HG03039 (cell line): Measurements from ENCODE around the gene DNAJA4.
A peak's percentile ranks its signal among the peaks of the same experiment; 100 is the strongest.

ENCODE experiments used
- ATAC-seq: cut with Tn5 transposase; IDR thresholded peaks from one replicate; pipeline ENCODE4 v1.9.1; 2021; ENCODE audit warnings: mild to moderate bottlenecking, moderate library complexity; ENCODE audit not compliant: unreplicated experiment

DNAJA4 gene

GRCh38 chr15:78313383-78313782 lies 49.0 kb downstream of the DNAJA4 start:
- no peak for ATAC-seq

DNA sequence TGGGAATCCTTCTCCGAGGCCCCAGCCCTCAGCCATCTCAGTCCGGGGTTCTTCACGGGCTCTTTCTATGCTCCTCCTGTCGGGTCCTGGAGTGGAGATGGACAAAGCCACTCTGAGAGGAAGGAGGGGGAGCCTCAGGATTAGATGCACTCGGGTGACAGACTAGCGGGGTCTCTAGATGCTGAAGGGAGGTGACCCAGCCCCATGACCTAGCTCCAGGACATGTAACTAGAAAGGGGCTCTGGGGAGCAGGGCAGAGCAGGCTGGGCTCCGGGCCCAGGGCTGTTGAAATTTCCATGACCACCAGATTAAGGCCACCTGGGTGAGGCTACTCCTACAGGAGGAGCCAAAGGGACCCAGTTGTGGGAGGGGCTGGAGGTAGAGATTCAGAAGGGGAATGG lies 49.8 kb downstream of the DNAJA4 start:
- ATAC-seq = no peak

DNA sequence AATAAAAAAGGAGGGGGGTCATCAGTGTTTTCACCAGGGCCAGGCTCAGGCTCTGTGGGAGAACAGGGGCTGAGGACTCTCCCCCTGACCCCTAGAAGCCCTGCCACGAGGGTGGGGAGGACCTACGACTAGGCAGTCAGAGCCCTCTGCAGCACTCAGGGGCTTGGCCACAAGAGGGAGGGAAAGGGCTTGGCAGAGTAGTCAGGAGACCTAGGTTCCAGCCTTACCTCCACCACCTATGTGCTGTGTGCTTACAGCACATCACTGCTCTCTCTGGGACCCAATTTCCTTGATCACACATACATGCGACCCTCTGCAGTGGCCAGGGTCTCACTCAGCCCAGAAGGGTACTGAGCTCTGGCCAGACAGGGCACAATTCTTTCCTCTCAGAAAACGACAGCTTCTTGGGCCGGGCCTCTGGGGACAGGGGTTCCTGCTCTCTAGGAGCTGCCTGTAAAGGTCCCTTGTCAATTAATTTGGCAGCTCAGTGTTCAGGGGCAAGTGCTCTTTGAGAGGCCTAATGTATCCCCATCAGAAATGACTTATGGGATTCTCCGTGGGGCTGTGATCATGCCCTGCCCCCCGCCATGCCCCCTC lies 51.4 kb downstream of the DNAJA4 start:
- ATAC-seq = no peak

GRCh38 chr15:78316283-78317083 lies 52.1 kb downstream of the DNAJA4 start:
- peak; percentile 57 for ATAC-seq

GRCh38 chr15:78317145-78317836 lies 52.9 kb downstream of the DNAJA4 start:
- no peak for ATAC-seq

- no peak for ATAC-seq
Observed at GRCh38 chr15:78319588-78319987, 55.2 kb downstream of the DNAJA4 start.

GRCh38 chr15:78320183-78320582 lies 55.8 kb downstream of the DNAJA4 start:
- no peak for ATAC-seq

GRCh38 chr15:78321041-78321570 lies 56.7 kb downstream of the DNAJA4 start:
- no peak for ATAC-seq

DNA sequence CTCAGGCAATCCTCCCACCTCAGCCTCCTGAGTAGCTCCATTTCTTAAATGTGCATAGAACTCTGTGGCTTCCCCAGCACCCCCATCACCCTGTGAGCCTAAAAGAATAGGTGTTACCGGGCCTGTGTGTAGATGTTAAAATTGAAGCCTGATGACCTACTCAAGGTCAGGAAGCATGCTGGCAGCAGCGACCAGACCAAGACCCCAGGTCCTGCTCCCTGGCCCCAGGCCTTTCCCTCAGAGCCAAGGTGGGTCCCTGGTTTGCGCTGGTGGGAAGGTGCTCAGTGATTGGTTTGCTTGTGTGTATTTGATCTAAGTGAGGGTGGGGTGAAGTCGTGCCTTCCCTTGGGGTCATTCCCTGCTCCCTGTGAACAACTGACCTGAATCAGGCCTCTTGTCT lies 57.4 kb downstream of the DNAJA4 start:
- no peak for ATAC-seq

DNA sequence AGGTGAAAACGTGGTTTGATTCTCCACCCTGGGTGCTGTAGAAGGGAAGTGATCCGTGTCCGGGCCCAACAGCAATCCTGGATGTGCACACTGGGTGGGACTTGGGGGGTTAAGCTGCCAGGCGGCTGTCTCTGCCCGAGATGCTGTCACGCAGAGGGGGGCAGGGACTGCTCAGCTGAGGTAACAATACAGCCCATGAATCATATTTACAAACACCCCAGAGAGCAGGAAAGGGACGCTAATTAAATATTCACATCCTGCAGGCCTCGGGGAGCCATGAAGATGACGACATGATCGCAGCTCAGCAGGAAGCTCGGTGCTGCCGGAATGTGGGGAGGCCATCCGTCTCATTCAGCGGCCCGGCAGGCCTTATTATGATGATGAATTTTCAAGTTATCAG lies 57.9 kb downstream of the DNAJA4 start:
- no peak for ATAC-seq

DNA sequence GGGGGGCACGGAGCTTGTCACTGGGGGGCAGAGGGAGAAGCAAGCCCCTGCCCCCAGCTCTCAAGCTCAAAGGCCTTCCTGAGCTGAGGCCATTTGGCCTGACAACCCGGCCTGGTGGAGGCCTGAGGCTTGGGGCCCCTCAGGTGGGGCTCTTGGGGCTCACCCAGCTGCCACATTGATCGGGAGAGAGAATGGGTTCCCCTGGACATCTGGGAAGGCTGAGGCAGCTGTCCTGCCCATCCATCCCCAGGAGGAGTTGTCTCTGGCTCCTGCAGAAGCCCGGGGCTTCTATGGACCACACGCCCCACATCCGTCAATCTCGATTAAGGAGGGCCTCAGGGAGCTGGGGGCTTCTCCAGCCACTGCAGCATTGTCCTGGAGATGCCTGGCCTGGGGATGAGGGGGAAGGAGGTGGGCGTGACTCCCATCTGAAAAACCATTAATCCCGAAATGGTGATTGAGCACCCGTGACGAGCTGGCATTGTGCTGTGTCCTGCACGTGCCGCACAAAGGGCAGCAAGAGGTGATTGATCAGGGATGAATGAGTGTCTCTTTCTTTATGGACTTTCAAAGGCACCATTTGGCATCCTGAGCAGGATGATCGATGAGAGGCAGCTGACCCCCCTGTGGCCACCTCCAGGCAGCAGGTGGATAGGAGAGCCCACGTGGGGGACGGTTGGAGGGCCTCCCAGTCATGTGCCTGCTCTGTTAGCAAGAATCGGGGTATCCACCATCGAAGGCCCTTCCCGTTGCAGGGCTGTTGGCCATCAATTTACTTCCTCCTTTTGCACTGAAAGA lies 58.6 kb downstream of the DNAJA4 start:
- ATAC-seq = no peak

GRCh38 chr15:78323693-78324092 lies 59.3 kb downstream of the DNAJA4 start:
- ATAC-seq = no peak

GRCh38 chr15:78324144-78324543 lies 59.8 kb downstream of the DNAJA4 start:
- ATAC-seq = no peak

DNA sequence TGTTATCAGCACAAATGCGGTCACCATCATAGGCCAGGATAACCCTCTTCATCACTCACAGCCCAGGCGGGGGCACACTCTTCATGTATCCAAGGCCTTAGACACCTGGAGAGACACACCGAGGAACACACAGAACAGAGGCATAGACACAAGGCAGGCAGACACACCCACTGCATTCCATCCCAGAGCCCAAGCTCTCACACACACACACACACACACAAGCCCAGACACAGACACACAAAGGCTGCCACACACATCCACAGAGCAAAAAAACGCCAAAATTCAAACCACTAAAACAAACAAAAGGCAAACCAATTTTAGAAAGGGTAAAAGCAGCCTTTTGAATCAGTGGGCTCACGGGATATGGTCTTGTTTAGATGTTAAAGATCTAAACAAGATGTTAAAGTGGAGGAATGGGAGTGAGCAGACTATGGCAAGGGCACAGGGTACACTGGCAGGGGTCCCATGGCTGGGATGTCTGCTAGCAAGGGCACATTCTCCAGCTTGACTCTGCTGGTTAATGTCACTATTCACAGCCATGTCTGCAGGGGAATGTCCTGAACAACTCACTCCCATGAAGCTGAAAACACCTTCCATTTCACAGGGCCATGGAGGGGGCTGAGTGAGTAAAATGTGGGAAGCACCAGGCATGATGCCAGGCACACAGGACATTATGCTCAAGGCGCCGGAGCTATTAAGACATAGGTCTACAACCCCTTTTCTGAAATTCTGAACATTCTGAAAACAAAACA lies 60.9 kb downstream of the DNAJA4 start:
- ATAC-seq = no peak

- ATAC-seq = no peak
Observed at GRCh38 chr15:78327466-78327865, 63.1 kb downstream of the DNAJA4 start.

DNA sequence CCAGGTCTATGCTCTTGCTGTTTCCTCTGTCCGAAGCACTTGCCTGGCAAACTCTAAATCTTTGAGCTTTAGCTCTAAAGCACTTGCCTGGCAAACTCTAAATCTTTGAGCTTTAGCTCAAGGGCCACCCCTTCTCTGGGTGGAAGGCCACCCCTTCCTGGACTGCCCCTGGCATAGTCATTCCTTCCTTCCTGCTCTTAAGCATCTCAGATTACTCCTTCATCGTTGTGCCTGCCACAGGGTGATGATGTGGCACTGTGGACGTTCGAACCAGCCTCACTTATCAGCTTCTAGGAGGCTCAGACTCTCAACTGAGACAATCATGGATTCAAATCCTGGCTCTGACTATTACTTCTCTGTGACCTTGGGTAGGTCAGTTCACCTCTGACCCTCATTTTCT lies 65.3 kb downstream of the DNAJA4 start:
- no peak for ATAC-seq
